ENCODE results near the gene LILRB1. TPM values are rescaled to one million over a fixed set of nuclear protein-coding genes. Genes with fewer than 3 reads are reported as not detected.

LILRB1 gene
- polyA plus RNA-seq, 6 donors from 2014 or later = 23.7 to 35.7 (median 27.9) TPM

DNA sequence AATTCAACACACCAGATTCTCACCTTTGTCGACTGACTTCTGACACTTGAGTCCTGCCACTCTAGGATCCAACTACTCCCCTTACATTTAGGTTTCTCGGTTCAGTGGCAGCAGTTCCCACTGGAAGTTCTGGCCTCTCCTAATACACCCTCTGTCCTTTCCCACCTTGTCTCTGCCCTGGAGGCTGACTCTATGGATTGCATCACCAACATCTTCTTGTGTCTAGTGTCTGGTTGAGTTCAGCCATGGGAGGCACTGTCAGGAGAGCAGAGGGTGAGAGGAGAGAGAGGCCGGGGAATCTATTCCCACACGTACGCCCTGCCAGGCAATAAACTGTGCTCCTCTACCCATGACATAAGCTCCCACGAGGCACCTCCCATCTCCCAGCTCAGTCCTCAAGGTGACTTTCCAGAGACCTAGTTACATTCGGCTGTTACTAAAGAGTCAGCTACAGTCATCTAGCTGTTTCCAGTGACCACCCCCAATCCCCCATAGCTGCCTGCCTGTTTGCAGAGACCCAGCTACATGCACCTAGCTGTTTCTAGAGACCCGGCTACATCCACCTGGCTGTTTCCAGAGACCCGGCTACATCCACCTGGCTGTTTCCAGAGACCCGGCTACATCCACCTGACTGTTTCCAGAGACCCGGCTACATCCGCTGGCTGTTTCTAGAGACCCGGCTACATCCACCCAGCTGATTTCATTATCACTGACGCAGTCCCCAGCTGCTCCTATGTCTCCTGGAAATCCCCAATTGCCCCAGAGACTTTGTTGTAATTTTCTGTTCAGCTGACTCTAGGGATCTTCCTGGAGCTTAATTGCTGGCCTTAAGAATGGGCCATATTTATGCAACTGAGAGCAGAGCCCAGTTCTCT lies 24.4 kb downstream of the LILRB1 start:
- peak overlapping the region in 3 of 6 donors; percentile 41 to 66 (median 55) for H3K27ac Mint-ChIP-seq
- peaks cover 9 to 13% (median 9%) of the 10 kb centered on the region in 3 donors for H3K4me1 Mint-ChIP-seq
- H3K36me3 Mint-ChIP-seq = no peaks in the 10 kb centered on the region
- ATAC-seq (ENCODE audit: low read depth in 2 of 2) (no peak), DNase-seq (no peak)
- H3K9me3 Mint-ChIP-seq = peaks cover 0 to 4% (median 0%) of the 10 kb centered on the region in 7 donors
- no peak overlapping the region for H3K4me3 Mint-ChIP-seq
- H3K27me3 Mint-ChIP-seq = no peaks in the 10 kb centered on the region

DNA sequence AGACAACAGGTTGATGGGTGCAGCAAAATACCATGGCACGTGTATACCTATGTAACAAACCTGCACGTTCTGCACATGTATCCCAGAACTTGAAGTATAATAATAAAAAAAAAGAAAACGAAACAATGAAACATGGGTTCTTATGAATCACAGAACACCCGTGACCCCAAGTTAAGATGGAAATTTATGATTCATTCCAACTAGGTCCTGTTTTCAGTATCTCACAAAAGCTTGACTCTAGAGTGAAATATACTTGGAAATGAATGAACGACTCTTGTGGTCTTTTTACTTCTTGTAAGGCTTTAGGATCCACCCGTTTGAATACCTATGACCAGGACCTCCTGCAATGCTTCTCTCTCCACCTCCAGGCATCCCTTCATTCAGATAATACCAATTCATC lies 29.0 kb downstream of the LILRB1 start:
- ATAC-seq (ENCODE audit: low read depth in 2 of 2) = no peak
- DNase-seq = no peak
- Mint-ChIP-seq H3K27ac (no peak overlapping the region), H3K4me3 (no peak overlapping the region), H3K36me3 (no peaks in the 10 kb centered on the region), H3K9me3 (peaks cover 0 to 4% (median 0%) of the 10 kb centered on the region in 7 donors), H3K4me1 (peaks cover 23 to 37% (median 36%) of the 10 kb centered on the region in 3 donors), H3K27me3 (no peaks in the 10 kb centered on the region)

GRCh38 chr19:54660306-54660705 lies 30.0 kb downstream of the LILRB1 start:
- Mint-ChIP-seq H3K27me3 (no peaks in the 10 kb centered on the region), H3K9me3 (peaks cover 0 to 4% (median 0%) of the 10 kb centered on the region in 7 donors)

GRCh38 chr19:54660964-54661363 lies 30.7 kb downstream of the LILRB1 start:
- Mint-ChIP-seq H3K27ac (peak overlapping the region in 1 of 6 donors; percentile 47), H3K27me3 (peaks cover 0 to 4% (median 0%) of the 10 kb centered on the region in 3 donors), H3K4me3 (peak overlapping the region in 7 of 8 donors; percentile 33 to 74 (median 67)), H3K36me3 (no peaks in the 10 kb centered on the region), H3K4me1 (peaks cover 21 to 36% (median 34%) of the 10 kb centered on the region in 3 donors), H3K9me3 (peaks cover 0 to 4% (median 0%) of the 10 kb centered on the region in 7 donors)
- DNase-seq = no peak
- ATAC-seq (ENCODE audit: low read depth in 2 of 2) = peak; percentile 50 to 66

More at GRCh38 chr19:54660306-54660705, 30.0 kb downstream of the LILRB1 start:
- peak overlapping the region in 7 of 8 donors; percentile 12 to 73 (median 63) for H3K4me3 Mint-ChIP-seq
- no peaks in the 10 kb centered on the region for H3K36me3 Mint-ChIP-seq
- DNase-seq (no peak), ATAC-seq (ENCODE audit: low read depth in 2 of 2) (no peak)
- H3K4me1 Mint-ChIP-seq = peaks cover 21 to 36% (median 34%) of the 10 kb centered on the region in 3 donors
- peak overlapping the region in 1 of 6 donors; percentile 66 for H3K27ac Mint-ChIP-seq

DNA sequence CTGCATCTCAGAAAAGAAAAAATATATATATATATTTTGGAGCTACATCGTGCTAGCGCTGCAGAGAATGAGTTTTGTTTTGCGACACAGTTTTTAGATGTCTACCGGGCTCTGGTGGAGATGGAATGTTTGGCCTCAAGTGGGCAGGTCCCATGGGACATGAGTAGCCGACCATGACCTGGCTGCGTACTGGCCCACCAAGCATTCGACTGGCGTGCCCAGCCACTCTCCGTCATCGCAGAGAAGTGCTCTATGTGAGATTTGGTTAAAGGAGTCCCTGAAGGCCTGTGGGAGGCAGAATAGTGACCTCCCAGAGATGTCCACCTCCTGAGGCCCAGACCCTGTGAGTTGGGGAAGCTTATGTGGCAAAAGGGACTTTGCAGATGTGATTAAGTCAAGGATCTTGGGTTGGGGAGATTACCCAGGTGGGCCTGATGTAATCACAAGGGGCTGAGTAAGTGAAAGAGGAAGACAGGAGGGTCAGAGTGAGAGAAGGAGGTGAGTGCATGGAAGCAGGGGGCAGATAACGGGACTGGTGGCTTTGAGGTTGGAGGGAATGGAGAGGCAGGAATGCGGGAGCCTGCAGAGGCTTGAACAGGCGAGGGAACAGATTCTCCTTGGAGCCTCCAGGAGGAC lies 31.7 kb downstream of the LILRB1 start:
- Mint-ChIP-seq H3K4me3 (peak overlapping the region; percentile 1 to 83 (median 60)), H3K36me3 (no peaks in the 10 kb centered on the region), H3K9me3 (peaks cover 0 to 6% (median 2%) of the 10 kb centered on the region in 7 donors), H3K27ac (peak overlapping the region in 4 of 6 donors; percentile 23 to 80 (median 54)), H3K27me3 (peaks cover 0 to 12% (median 0%) of the 10 kb centered on the region in 3 donors), H3K4me1 (peaks cover 21 to 36% (median 34%) of the 10 kb centered on the region in 3 donors)
- DNase-seq = no peak
- peak; percentile 41 to 46 for ATAC-seq (ENCODE audit: low read depth in 2 of 2)

- H3K27me3 Mint-ChIP-seq = peaks cover 0 to 15% (median 0%) of the 10 kb centered on the region in 3 donors
- H3K36me3 Mint-ChIP-seq = peaks cover 0 to under 1% of the 10 kb centered on the region in 2 donors
- H3K4me1 Mint-ChIP-seq = peaks cover 21 to 36% (median 34%) of the 10 kb centered on the region in 3 donors
- H3K4me3 Mint-ChIP-seq = peak within 1 kb of the TSS; percentile 1 to 83 (median 60)
- H3K27ac Mint-ChIP-seq = peak within 1 kb of the TSS in 5 of 6 donors; percentile 23 to 80 (median 51)
- DNase-seq (no peak), ATAC-seq (ENCODE audit: low read depth in 2 of 2) (peak in 1 of 2 donors; percentile 40)
- peaks cover 0 to 9% (median 4%) of the 10 kb centered on the region in 7 donors for H3K9me3 Mint-ChIP-seq
Measured at GRCh38 chr19:54662730-54663129, 32.4 kb downstream of the LILRB1 start, which contains the start of gene LILRB4. Gene LILRB4, plus strand, starts transcription at chr19:54662985. Its CDS starts 49 bp downstream, at chr19:54663034.

- H3K36me3 Mint-ChIP-seq = peaks cover 9 to 21% of the 10 kb centered on the region in 2 donors
- ATAC-seq (ENCODE audit: low read depth in 2 of 2) = no peak
Measured at GRCh38 chr19:54665530-54665929, 35.2 kb downstream of the LILRB1 start.

GRCh38 chr19:54667217-54667616 lies 36.9 kb downstream of the LILRB1 start:
- no peak overlapping the region for H3K27ac Mint-ChIP-seq
- H3K4me3 Mint-ChIP-seq = no peak overlapping the region
- H3K36me3 Mint-ChIP-seq = peaks cover 9 to 22% of the 10 kb centered on the region in 2 donors
- peaks cover 0 to 25% (median 19%) of the 10 kb centered on the region in 3 donors for H3K27me3 Mint-ChIP-seq
- ATAC-seq (ENCODE audit: low read depth in 2 of 2) (no peak), DNase-seq (no peak)
- peaks cover 3 to 16% (median 9%) of the 10 kb centered on the region in 3 donors for H3K4me1 Mint-ChIP-seq
- peaks cover 11 to 35% (median 21%) of the 10 kb centered on the region in 7 donors for H3K9me3 Mint-ChIP-seq

More at GRCh38 chr19:54665530-54665929, 35.2 kb downstream of the LILRB1 start:
- Mint-ChIP-seq H3K4me3 (no peak overlapping the region), H3K9me3 (peaks cover 11 to 34% (median 21%) of the 10 kb centered on the region in 7 donors), H3K4me1 (peaks cover 15 to 32% (median 26%) of the 10 kb centered on the region in 3 donors), H3K27ac (peak overlapping the region in 1 of 6 donors; percentile 21), H3K27me3 (peaks cover 0 to 25% (median 13%) of the 10 kb centered on the region in 3 donors)
- no peak for DNase-seq

- no peak for ATAC-seq (ENCODE audit: low read depth in 2 of 2)
- no peak for DNase-seq
- Mint-ChIP-seq H3K27ac (no peak overlapping the region), H3K4me1 (peaks cover 0 to 8% (median 0%) of the 10 kb centered on the region in 3 donors), H3K27me3 (peaks cover 0 to 25% (median 19%) of the 10 kb centered on the region in 3 donors), H3K36me3 (peaks cover 9 to 22% of the 10 kb centered on the region in 2 donors), H3K9me3 (peaks cover 11 to 35% (median 21%) of the 10 kb centered on the region in 7 donors), H3K4me3 (no peak overlapping the region)
Measured at GRCh38 chr19:54668353-54668752, 38.1 kb downstream of the LILRB1 start.

DNA sequence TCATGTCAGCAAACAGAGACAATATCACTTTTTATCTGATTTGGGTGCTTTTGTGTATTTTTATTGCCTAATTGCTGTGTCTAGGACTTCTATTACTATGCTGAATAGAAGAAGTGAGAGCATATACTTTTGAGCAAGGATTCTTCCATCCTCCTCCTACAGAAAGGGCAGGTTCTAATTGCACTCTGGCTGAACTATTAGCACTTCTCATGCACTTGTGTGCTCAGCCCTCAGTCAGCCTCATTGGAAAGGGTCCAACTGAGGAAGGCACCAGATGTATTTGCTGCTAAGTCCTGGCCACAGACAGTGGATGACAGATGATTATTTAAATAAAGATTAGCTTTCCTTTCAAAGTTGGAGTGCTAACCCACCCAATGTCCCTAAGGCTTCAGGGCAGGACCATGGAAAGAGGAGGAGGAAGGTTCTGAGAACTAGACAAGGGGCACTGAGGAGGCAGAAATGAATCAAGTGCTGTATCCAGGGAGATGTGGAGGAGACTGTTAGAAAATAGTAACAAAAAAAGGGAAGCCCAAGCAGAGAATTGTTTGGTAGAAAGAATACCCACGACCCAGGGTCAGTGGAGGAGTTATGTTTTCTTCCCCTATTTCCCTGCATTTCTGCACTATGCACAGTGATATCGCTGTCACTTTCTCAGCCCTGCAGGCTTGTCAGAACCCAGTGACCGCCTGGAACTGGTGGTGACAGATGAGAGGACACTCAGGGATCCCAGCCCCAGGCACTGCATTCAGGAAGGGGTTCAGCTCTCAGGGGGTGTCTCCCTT lies 40.5 kb downstream of the LILRB1 start:
- H3K4me3 Mint-ChIP-seq = no peak overlapping the region
- ATAC-seq (ENCODE audit: low read depth in 2 of 2) = no peak
- no peak for DNase-seq
- H3K9me3 Mint-ChIP-seq = peaks cover 11 to 35% (median 21%) of the 10 kb centered on the region in 7 donors
- H3K27ac Mint-ChIP-seq = no peak overlapping the region
- H3K4me1 Mint-ChIP-seq = no peaks in the 10 kb centered on the region
- peaks cover 0 to 23% (median 19%) of the 10 kb centered on the region in 3 donors for H3K27me3 Mint-ChIP-seq
- H3K36me3 Mint-ChIP-seq = peaks cover 9 to 22% of the 10 kb centered on the region in 2 donors

- Mint-ChIP-seq H3K36me3 (peaks cover 9 to 17% of the 10 kb centered on the region in 2 donors), H3K27ac (no peak overlapping the region), H3K9me3 (peaks cover 7 to 21% (median 13%) of the 10 kb centered on the region in 7 donors), H3K4me1 (no peaks in the 10 kb centered on the region), H3K4me3 (no peak overlapping the region), H3K27me3 (peaks cover 4 to 21% (median 18%) of the 10 kb centered on the region in 3 donors)
- DNase-seq (no peak), ATAC-seq (ENCODE audit: low read depth in 2 of 2) (no peak)
Measured at GRCh38 chr19:54673222-54673621, 42.9 kb downstream of the LILRB1 start.

DNA sequence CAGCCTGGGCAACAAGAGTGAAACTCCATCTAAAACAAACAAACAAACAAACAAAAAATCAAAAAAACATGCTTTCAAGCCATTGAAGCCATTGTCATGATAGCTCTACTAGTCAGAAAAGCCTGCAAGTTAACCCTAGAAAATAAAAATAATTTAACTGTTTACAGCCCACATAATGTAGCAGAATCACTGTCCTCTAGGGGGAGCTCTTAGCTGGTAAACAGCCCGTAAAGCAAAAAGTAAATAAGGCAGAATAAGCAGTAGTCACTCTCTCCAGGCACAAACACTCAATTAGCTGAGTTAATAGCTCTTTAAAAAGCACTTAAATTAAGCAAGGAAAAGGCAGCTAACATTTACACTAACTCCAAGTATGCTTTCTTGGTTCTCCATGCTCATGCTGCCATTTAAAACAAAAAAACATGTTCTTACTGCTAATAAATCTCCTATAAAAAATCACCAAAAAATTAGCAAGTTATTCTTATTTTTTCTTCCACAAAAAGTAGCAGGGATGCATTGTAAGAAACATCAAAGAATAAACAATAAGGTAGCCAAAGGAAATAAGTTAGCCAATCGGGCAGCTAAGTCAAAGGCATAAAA lies 43.8 kb downstream of the LILRB1 start:
- H3K27ac Mint-ChIP-seq = no peak overlapping the region
- ATAC-seq (ENCODE audit: low read depth in 2 of 2) (no peak), DNase-seq (peak; percentile 17)
- no peak overlapping the region for H3K4me3 Mint-ChIP-seq
- no peaks in the 10 kb centered on the region for H3K4me1 Mint-ChIP-seq
- H3K36me3 Mint-ChIP-seq = peaks cover 8 to 15% of the 10 kb centered on the region in 2 donors
- H3K9me3 Mint-ChIP-seq = peaks cover 3 to 12% (median 6%) of the 10 kb centered on the region in 7 donors
- peaks cover 7 to 30% (median 26%) of the 10 kb centered on the region in 3 donors for H3K27me3 Mint-ChIP-seq

Measured in naive B cell (primary cell).